Trophoblast cell (in vitro differentiated cells and primary cell): ENCODE data around the gene CEMIP.

ENCODE experiments used
- DNase-seq, 2 donors: peaks; one replicate each; pipeline ENCODE4 v3.0.0-alpha.2; 2016
- H2AFZ ChIP-seq: 2 replicates; pipeline ENCODE4 v1.6.1; 2013; ENCODE audit warnings: low read length, moderate library complexity, mild to moderate bottlenecking; ENCODE audit not compliant: insufficient read depth, poor library complexity
- H2AK5ac ChIP-seq: 2 replicates; pipeline ENCODE4 v1.6.1; 2013; ENCODE audit warnings: mild to moderate bottlenecking, low read length
- H2BK120ac ChIP-seq: 2 replicates; pipeline ENCODE4 v1.6.1; 2013; ENCODE audit warnings: low read length, mild to moderate bottlenecking, moderate library complexity; ENCODE audit not compliant: insufficient read depth, poor library complexity
- H2BK12ac ChIP-seq: 2 replicates; pipeline ENCODE4 v1.6.1; 2013; ENCODE audit warnings: mild to moderate bottlenecking, low read length, moderate library complexity
- H2BK5ac ChIP-seq: 2 replicates; pipeline ENCODE4 v1.6.1; 2013; ENCODE audit warnings: low read length, low read depth, moderate library complexity, mild to moderate bottlenecking; ENCODE audit not compliant: poor library complexity
- H3K14ac ChIP-seq: 2 replicates; pipeline ENCODE4 v1.6.1; 2013; ENCODE audit warnings: mild to moderate bottlenecking, low read length
- H3K18ac ChIP-seq: 2 replicates; pipeline ENCODE4 v1.6.1; 2013; ENCODE audit warnings: mild to moderate bottlenecking, low read length
- H3K23ac ChIP-seq: 2 replicates; pipeline ENCODE4 v1.6.1; 2013; ENCODE audit warnings: low read length
- H3K27ac ChIP-seq: 2 replicates; pipeline ENCODE4 v1.5.1; 2013; ENCODE audit warnings: low read depth, mild to moderate bottlenecking, inconsistent platforms, low read length, moderate library complexity
- H3K27me3 ChIP-seq: 2 replicates; pipeline ENCODE4 v1.6.1; 2013; ENCODE audit warnings: inconsistent platforms, mild to moderate bottlenecking, low read length, moderate library complexity; ENCODE audit not compliant: insufficient read depth
- H3K36me3 ChIP-seq, 2 experiments: 1 replicate in 1 of 2; 2 replicates in 1 of 2; pipeline ENCODE4 v1.6.1; 2013; ENCODE audit warnings: low read length in 2 of 2, mild to moderate bottlenecking in 2 of 2, moderate library complexity in 1 of 2; ENCODE audit not compliant: insufficient read depth in 2 of 2, control insufficient read depth in 1 of 2
- H3K4ac ChIP-seq: 2 replicates; pipeline ENCODE4 v1.6.1; 2013; ENCODE audit warnings: low read depth, mild to moderate bottlenecking, low read length, moderate library complexity
- H3K4me1 ChIP-seq, 2 experiments: 1 replicate in 1 of 2; 2 replicates in 1 of 2; pipeline ENCODE4 v1.6.1; 2013; ENCODE audit warnings: low read length in 2 of 2, mild to moderate bottlenecking in 2 of 2, moderate library complexity in 1 of 2; ENCODE audit not compliant: insufficient read depth in 2 of 2, control insufficient read depth in 1 of 2
- H3K4me2 ChIP-seq: 2 replicates; pipeline ENCODE4 v1.6.1; 2013; ENCODE audit warnings: inconsistent platforms, mild to moderate bottlenecking, low read length, moderate library complexity
- H3K4me3 ChIP-seq: 2 replicates; pipeline ENCODE4 v1.5.1; 2013; ENCODE audit warnings: mild to moderate bottlenecking, low read depth, low read length, inconsistent platforms
- H3K79me1 ChIP-seq: one replicate; pipeline ENCODE4 v1.6.1; 2013; ENCODE audit warnings: low read length
- H3K79me2 ChIP-seq: 2 replicates; pipeline ENCODE4 v1.6.1; 2013; ENCODE audit warnings: low read length, mild to moderate bottlenecking; ENCODE audit not compliant: control insufficient read depth, insufficient read depth, poor library complexity
- H3K9ac ChIP-seq: 2 replicates; pipeline ENCODE4 v1.6.1; 2013; ENCODE audit warnings: mild to moderate bottlenecking, low read length
- H3K9me3 ChIP-seq: 2 replicates; pipeline ENCODE4 v1.6.1; 2013; ENCODE audit warnings: low read depth, mild to moderate bottlenecking, control low read depth, inconsistent platforms, low read length; ENCODE audit not compliant: insufficient read depth
- H4K12ac ChIP-seq: 2 replicates; pipeline ENCODE4 v1.6.1; 2013; ENCODE audit warnings: low read depth, mild to moderate bottlenecking, low read length, moderate library complexity
- H4K8ac ChIP-seq: 2 replicates; pipeline ENCODE4 v1.6.1; 2013; ENCODE audit warnings: low read depth, mild to moderate bottlenecking, low read length, moderate library complexity
- H4K91ac ChIP-seq: one replicate; pipeline ENCODE4 v1.6.1; 2013; ENCODE audit warnings: low read depth, mild to moderate bottlenecking, low read length, moderate library complexity
- WGBS: extraction: QIAGEN DNeasy Blood & Tissue Kit; methylation state at CpG from one replicate; pipeline ENCODE4 v1.1.7; 2013; ENCODE audit warnings: missing lambda C conversion rate; ENCODE audit not compliant: insufficient read length, insufficient coverage; ENCODE audit errors: extremely low coverage; 5-methylcytosine and 5-hydroxymethylcytosine counted together

CEMIP gene

GRCh38 chr15:80891006-80891405 is 111.8 kb downstream of the CEMIP start:
- Histone ChIP-seq H2BK12ac (no peak overlapping the region), H3K4me2 (no peak overlapping the region), H3K36me3 (peaks cover 7 to 9% of the 10 kb centered on the region in 2 experiments), H3K23ac (no peak overlapping the region), H3K4me3 (no peak overlapping the region), H2BK120ac (no peak overlapping the region), H3K9ac (no peak overlapping the region), H3K4ac (no peak overlapping the region), H2AK5ac (no peak overlapping the region), H3K4me1 (peaks cover 0 to 6% of the 10 kb centered on the region in 2 experiments), H4K91ac (no peak overlapping the region), H2BK5ac (no peak overlapping the region), H3K18ac (no peak overlapping the region), H3K79me1 (no peaks in the 10 kb centered on the region), H4K8ac (no peak overlapping the region), H3K14ac (no peak overlapping the region), H3K9me3 (peaks cover 3% of the 10 kb centered on the region), H3K79me2 (no peaks in the 10 kb centered on the region), H2AFZ (no peak overlapping the region), H4K12ac (no peak overlapping the region), H3K27ac (peak overlapping the region; percentile 30), H3K27me3 (no peaks in the 10 kb centered on the region)
- DNase-seq, result no peak

- Histone ChIP-seq H4K8ac (no peak overlapping the region), H3K79me2 (no peaks in the 10 kb centered on the region), H3K14ac (no peak overlapping the region), H3K4me1 (peaks cover 0 to 6% of the 10 kb centered on the region in 2 experiments), H3K79me1 (no peaks in the 10 kb centered on the region), H3K18ac (no peak overlapping the region), H2BK120ac (no peak overlapping the region), H3K9me3 (peaks cover 2% of the 10 kb centered on the region), H3K9ac (no peak overlapping the region), H3K27ac (no peak overlapping the region), H3K4me2 (no peak overlapping the region), H3K36me3 (peaks cover 7 to 9% of the 10 kb centered on the region in 2 experiments), H2BK5ac (no peak overlapping the region), H2AK5ac (no peak overlapping the region), H4K12ac (no peak overlapping the region), H4K91ac (no peak overlapping the region), H2AFZ (no peak overlapping the region), H3K4me3 (no peak overlapping the region), H3K27me3 (no peaks in the 10 kb centered on the region), H3K23ac (no peak overlapping the region), H2BK12ac (no peak overlapping the region), H3K4ac (no peak overlapping the region)
- WGBS, result no CpG with 5 or more reads among the region's 5 CpGs
- no peak for DNase-seq
Observed at GRCh38 chr15:80892414-80892813, 113.2 kb downstream of the CEMIP start.

DNA sequence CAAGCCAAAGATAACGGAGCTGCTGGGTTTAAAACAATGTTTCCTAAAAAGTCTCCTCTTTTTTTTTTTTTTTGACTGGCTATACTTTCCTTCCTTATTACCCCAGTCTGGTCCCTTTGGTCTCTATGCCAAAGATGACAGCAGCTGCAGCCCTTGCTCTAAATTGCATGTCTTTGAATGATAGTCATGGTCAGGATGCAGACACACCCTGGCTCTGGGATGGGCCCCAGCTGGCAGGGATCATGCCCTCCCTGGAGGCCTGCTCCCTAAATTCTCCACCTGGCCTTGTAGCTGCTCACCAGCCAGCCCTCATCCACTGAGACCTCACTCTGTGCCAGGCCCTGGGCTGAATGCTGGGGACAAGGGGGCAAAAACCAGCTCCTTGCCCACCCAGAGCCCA is 114.6 kb downstream of the CEMIP start:
- Histone ChIP-seq H3K4me2 (no peak overlapping the region), H2AK5ac (no peak overlapping the region), H3K4me3 (no peak overlapping the region), H2BK5ac (no peak overlapping the region), H2BK12ac (no peak overlapping the region), H2BK120ac (no peak overlapping the region), H3K9me3 (peaks cover 2% of the 10 kb centered on the region), H3K9ac (no peak overlapping the region), H4K91ac (no peak overlapping the region), H3K14ac (no peak overlapping the region), H4K12ac (no peak overlapping the region), H3K4me1 (peaks cover 0 to 6% of the 10 kb centered on the region in 2 experiments), H3K36me3 (peaks cover 7 to 9% of the 10 kb centered on the region in 2 experiments), H3K79me2 (no peaks in the 10 kb centered on the region), H3K18ac (no peak overlapping the region), H3K27ac (no peak overlapping the region), H3K23ac (no peak overlapping the region), H4K8ac (no peak overlapping the region), H3K27me3 (no peaks in the 10 kb centered on the region), H2AFZ (no peak overlapping the region), H3K79me1 (no peaks in the 10 kb centered on the region), H3K4ac (no peak overlapping the region)
- no peak for DNase-seq
- WGBS, result no CpG with 5 or more reads among the region's 1 CpG

- H4K91ac ChIP-seq, result no peak overlapping the region
- no peak overlapping the region for H3K4me3 ChIP-seq
- no peak overlapping the region for H2BK120ac ChIP-seq
- no peak overlapping the region for H3K27ac ChIP-seq
- peaks cover 2% of the 10 kb centered on the region for H3K9me3 ChIP-seq
- no peak overlapping the region for H4K8ac ChIP-seq
- WGBS, result no CpG with 5 or more reads among the region's 7 CpGs
- DNase-seq, result no peak
- no peaks in the 10 kb centered on the region for H3K79me2 ChIP-seq
- H2AFZ ChIP-seq, result no peak overlapping the region
- no peaks in the 10 kb centered on the region for H3K27me3 ChIP-seq
- no peak overlapping the region for H4K12ac ChIP-seq
- no peak overlapping the region for H3K23ac ChIP-seq
- H3K14ac ChIP-seq, result no peak overlapping the region
- H3K79me1 ChIP-seq, result no peaks in the 10 kb centered on the region
- no peak overlapping the region for H2BK5ac ChIP-seq
- H3K18ac ChIP-seq, result no peak overlapping the region
- H2AK5ac ChIP-seq, result no peak overlapping the region
- H3K4me2 ChIP-seq, result no peak overlapping the region
- H3K36me3 ChIP-seq, result peaks cover 4 to 7% of the 10 kb centered on the region in 2 experiments
- H3K4ac ChIP-seq, result no peak overlapping the region
- no peak overlapping the region for H2BK12ac ChIP-seq
- no peak overlapping the region for H3K9ac ChIP-seq
- H3K4me1 ChIP-seq, result peaks cover 0 to 6% of the 10 kb centered on the region in 2 experiments
Observed at GRCh38 chr15:80895091-80895490, 115.9 kb downstream of the CEMIP start.
